ENCODE measurements around the gene AQP10.
"Not testable (repeated sequence)": the region's sequence is repeated elsewhere in the genome, so short reads cannot be mapped to it uniquely, and the experiment has no call there.

AQP10 gene

GRCh38 chr1:154324241-154324640, 3.3 kb downstream of the AQP10 start:
- no peak for DNase-seq (ENCODE audit: low read depth in 2 of 2)

- peak; percentile 45 to 51 for DNase-seq (ENCODE audit: low read depth in 2 of 2)
Observed at GRCh38 chr1:154324669-154325582, 4.0 kb downstream of the AQP10 start, which contains the start of gene ATP8B2. Gene ATP8B2, plus strand, starts transcription at chr1:154325525. Its CDS starts 2,617 bp downstream, at chr1:154328142.

- no peak for DNase-seq (ENCODE audit: low read depth in 2 of 2)
Observed at GRCh38 chr1:154325583-154326545, 5.0 kb downstream of the AQP10 start.

- no peak for DNase-seq (ENCODE audit: low read depth in 2 of 2)
Observed at GRCh38 chr1:154326546-154327465, 5.9 kb downstream of the AQP10 start.

GRCh38 chr1:154327466-154328317, 6.8 kb downstream of the AQP10 start:
- no peak for DNase-seq (ENCODE audit: low read depth in 2 of 2)

- DNase-seq (ENCODE audit: low read depth in 2 of 2) = peak; percentile 65 to 82
Observed at GRCh38 chr1:154328318-154329151, 7.6 kb downstream of the AQP10 start.

- no peak for DNase-seq (ENCODE audit: low read depth in 2 of 2)
Observed at GRCh38 chr1:154329152-154329521, 8.2 kb downstream of the AQP10 start.

- no peak for DNase-seq (ENCODE audit: low read depth in 2 of 2)
Observed at GRCh38 chr1:154329551-154330131, 8.7 kb downstream of the AQP10 start.

GRCh38 chr1:154330669-154331068, 9.8 kb downstream of the AQP10 start:
- DNase-seq (ENCODE audit: low read depth in 2 of 2) = no peak

GRCh38 chr1:154334079-154335024, 13.5 kb downstream of the AQP10 start:
- DNase-seq (ENCODE audit: low read depth in 2 of 2) = no peak

- peak; percentile 81 to 85 for DNase-seq (ENCODE audit: low read depth in 2 of 2)
Observed at GRCh38 chr1:154335025-154335714, 14.3 kb downstream of the AQP10 start.

- DNase-seq (ENCODE audit: low read depth in 2 of 2) = no peak
Observed at GRCh38 chr1:154337253-154337894, 16.5 kb downstream of the AQP10 start.

GRCh38 chr1:154338875-154339274, 18.0 kb downstream of the AQP10 start:
- no peak for DNase-seq (ENCODE audit: low read depth in 2 of 2)

- not testable (repeated sequence) for DNase-seq (ENCODE audit: low read depth in 2 of 2)
Observed at GRCh38 chr1:154341366-154341765, 20.5 kb downstream of the AQP10 start.

GRCh38 chr1:154342132-154342531, 21.2 kb downstream of the AQP10 start:
- no peak for DNase-seq (ENCODE audit: low read depth in 2 of 2)

GRCh38 chr1:154342836-154343472, 22.1 kb downstream of the AQP10 start:
- DNase-seq (ENCODE audit: low read depth in 2 of 2) = peak in 1 of 2 donors; percentile 39

Data from stimulated activated CD4-positive, alpha-beta T cell treated with anti-CD3 and anti-CD28 coated beads, Interleukin-1b, Interleukin-23, amount 100 ng/mL, for 1 hour (primary cell).